NT2/D1 (cell line): ENCODE results near the gene PLEKHA6.

Experiments used
- YY1 ChIP-seq: IDR thresholded peaks from 2 replicates; pipeline ENCODE4 v1.6.1; 2011; ENCODE audit not compliant: insufficient read length, insufficient read depth
- ZNF274 ChIP-seq: IDR thresholded peaks from 2 replicates; pipeline ENCODE4 v1.6.1; 2011; ENCODE audit warnings: mild to moderate bottlenecking, low read depth, low read length

DNA sequence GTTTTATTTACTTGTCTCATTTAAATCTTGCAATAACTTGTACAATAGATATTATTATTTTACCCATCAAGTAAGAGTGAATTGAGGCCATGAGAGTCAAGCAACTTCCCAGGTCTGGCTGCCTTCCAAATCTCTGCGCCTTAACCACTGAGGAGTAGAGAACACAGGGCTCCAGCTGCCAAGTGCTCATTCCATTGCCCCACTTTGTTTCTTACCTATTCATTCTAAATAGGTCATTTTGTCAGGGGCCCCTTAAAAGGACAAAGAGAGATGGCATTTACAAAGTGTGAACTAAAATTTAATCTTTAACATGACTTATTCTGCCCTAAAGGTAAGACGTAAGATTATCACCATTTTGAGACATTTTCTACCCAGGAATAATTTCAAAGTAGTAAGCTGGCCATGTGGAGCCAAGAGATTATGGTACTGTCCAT is 48.4 kb upstream of the PLEKHA6 start:
- TF ChIP-seq ZNF274 (no peak), YY1 (no peak)
